CD4-positive, alpha-beta memory T cell (primary cell): Measurements from ENCODE around the gene RTBDN. TPM values are rescaled to one million over a fixed set of nuclear protein-coding genes. Genes with fewer than 3 reads are reported as not detected.
"Not testable (repeated sequence)": the region's sequence is repeated elsewhere in the genome, so short reads cannot be mapped to it uniquely, and the experiment has no call there.

Experiments
- CTCF ChIA-PET: fragments of 350-600 bp; sonication (Branson Sonifier 250); formaldehyde crosslinking; loops from one replicate; lab custom pipeline; 2021; ENCODE audit warnings: inconsistent platforms; ENCODE audit not compliant: partially characterized antibody; lab: Charles Lee
- POLR2A ChIA-PET: fragments of 350-600 bp; sonication (Branson Sonifier 250); formaldehyde crosslinking; loops from one replicate; lab custom pipeline; 2021; ENCODE audit not compliant: partially characterized antibody; lab: Charles Lee
- DNase-seq, 5 donors: peaks; one replicate each; pipeline versions ENCODE4 v3.0.0 to v3.0.0-alpha.2; 2020 to 2022; ENCODE audit warnings: mixed read lengths in 1 of 5
- H3K27ac ChIP-seq: one replicate; pipeline ENCODE4 v1.7.0; 2013; ENCODE audit warnings: low read depth, low read length
- H3K27me3 ChIP-seq: 2 replicates; pipeline ENCODE4 v1.7.0; 2013; ENCODE audit warnings: mild to moderate bottlenecking, low read length, moderate library complexity; ENCODE audit not compliant: insufficient read depth
- H3K36me3 ChIP-seq: 2 replicates; pipeline ENCODE4 v1.7.0; 2013; ENCODE audit warnings: mild to moderate bottlenecking, low read length, moderate library complexity; ENCODE audit not compliant: insufficient read depth
- H3K4me1 ChIP-seq: 2 replicates; pipeline ENCODE4 v1.7.0; 2013; ENCODE audit warnings: mild to moderate bottlenecking, low read length, moderate library complexity; ENCODE audit not compliant: insufficient read depth
- H3K4me3 ChIP-seq, 2 donors: one replicate each; pipeline ENCODE4 v1.7.0; 2013; ENCODE audit warnings: low read length in 2 of 2, mild to moderate bottlenecking in 1 of 2
- H3K9me3 ChIP-seq, 2 donors: one replicate each; pipeline ENCODE4 v1.7.0; 2013; ENCODE audit warnings: low read length in 2 of 2, control low read depth in 1 of 2; ENCODE audit not compliant: control insufficient read depth in 1 of 2
- H3K27ac Mint-ChIP-seq, 7 donors: one replicate each; pipeline ENCODE4 v1.8.0; 2020 to 2021; ENCODE audit warnings: mixed read lengths in 7 of 7, mild to moderate bottlenecking in 6 of 7, inconsistent platforms in 3 of 7, moderate library complexity in 3 of 7
- H3K27me3 Mint-ChIP-seq, 2 donors: one replicate each; pipeline ENCODE4 v1.8.0; 2020 to 2021; ENCODE audit warnings: mixed read lengths in 2 of 2
- H3K36me3 Mint-ChIP-seq, 2 donors: one replicate each; pipeline ENCODE4 v1.8.0; 2020 to 2021; ENCODE audit warnings: mixed read lengths in 2 of 2, inconsistent platforms in 1 of 2, mild to moderate bottlenecking in 1 of 2
- H3K4me1 Mint-ChIP-seq, 4 donors: one replicate each; pipeline ENCODE4 v1.8.0; 2020 to 2021; ENCODE audit warnings: mixed read lengths in 4 of 4, mild to moderate bottlenecking in 1 of 4
- H3K4me3 Mint-ChIP-seq, 8 donors: one replicate each; pipeline ENCODE4 v1.8.0; 2020 to 2021; ENCODE audit warnings: mixed read lengths in 8 of 8, mild to moderate bottlenecking in 7 of 8, moderate library complexity in 6 of 8, inconsistent platforms in 3 of 8
- H3K9me3 Mint-ChIP-seq, 8 donors: one replicate each; pipeline ENCODE4 v1.8.0; 2020 to 2021; ENCODE audit warnings: mixed read lengths in 8 of 8, mild to moderate bottlenecking in 5 of 8, inconsistent platforms in 3 of 8, moderate library complexity in 1 of 8
- intact Hi-C: fragments of 100-400 bp; cut with micrococcal nuclease; formaldehyde crosslinking; loops from one replicate; pipeline ENCODE4 v1.15.1; 2023
- polyA plus RNA-seq, 2 donors: library from polyadenylated mRNA; unstranded; fragments of 300-500 nt; fragmentation: Illumina TruSeq; gene quantifications; one replicate each; pipeline ENCODE4 v1.2.3, GENCODE V29; 2021
- total RNA-seq, 2 experiments: library from RNA; stranded (reverse); gene quantifications; one replicate each; pipeline ENCODE4 v1.2.3, GENCODE V29; 2021

Gene RTBDN
- total and polyA plus RNA-seq, 4 experiments from 2014 or later = not detected

DNA sequence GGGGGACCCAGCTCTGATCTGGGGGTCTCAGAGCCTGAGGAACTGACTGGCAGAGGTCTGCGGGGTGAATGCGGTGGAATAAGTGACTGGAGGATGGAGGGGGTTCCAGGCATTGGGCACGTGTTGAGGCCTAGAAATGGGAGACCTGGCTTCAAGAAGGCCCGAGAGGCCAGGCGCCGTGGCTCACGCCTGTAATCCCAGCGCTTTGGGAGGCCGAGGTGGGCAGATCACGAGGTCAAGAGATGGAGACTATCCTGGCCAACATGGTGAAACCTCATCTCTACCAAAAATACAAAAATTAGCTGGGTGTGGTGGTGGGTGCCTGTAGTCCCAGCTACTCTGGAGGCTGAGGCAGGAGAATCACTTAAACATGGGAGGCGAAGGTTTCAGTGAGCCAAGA is 16.6 kb downstream of the RTBDN start:
- intact Hi-C loops, H3K9me3 Mint-ChIP-seq, H3K4me3 ChIP-seq, DNase-seq, H3K9me3 ChIP-seq, H3K4me1 ChIP-seq, H3K4me1 Mint-ChIP-seq, H3K27me3 ChIP-seq, H3K27me3 Mint-ChIP-seq, H3K27ac ChIP-seq, H3K4me3 Mint-ChIP-seq, POLR2A ChIA-PET, H3K36me3 ChIP-seq: not testable (repeated sequence)
- CTCF ChIA-PET = interaction anchor here (1.3 to 1.8 kb wide), 3 partner anchors 22 to 60 kb away, joined by 3 to 6 read pairs (median 4); no protein-coding TSS in a partner anchor
- H3K27ac Mint-ChIP-seq = peak overlapping the region in 2 of 7 donors; percentile 56 to 82
- peaks cover 7 to 14% of the 10 kb centered on the region in 2 donors for H3K36me3 Mint-ChIP-seq

- H3K27me3 Mint-ChIP-seq, H3K4me1 Mint-ChIP-seq, intact Hi-C loops, H3K36me3 ChIP-seq, DNase-seq, H3K9me3 Mint-ChIP-seq, H3K27ac Mint-ChIP-seq, H3K27ac ChIP-seq, H3K4me3 Mint-ChIP-seq, H3K9me3 ChIP-seq, H3K27me3 ChIP-seq, H3K4me1 ChIP-seq, POLR2A ChIA-PET, H3K4me3 ChIP-seq: not testable (repeated sequence)
- peaks cover 7 to 14% of the 10 kb centered on the region in 2 donors for H3K36me3 Mint-ChIP-seq
- CTCF ChIA-PET = interaction anchor here (1.3 kb wide), 1 partner anchor 31 kb away, joined by 3 read pairs; no protein-coding TSS in a partner anchor
Measured at GRCh38 chr19:12817188-12817587, 17.2 kb downstream of the RTBDN start.

DNA sequence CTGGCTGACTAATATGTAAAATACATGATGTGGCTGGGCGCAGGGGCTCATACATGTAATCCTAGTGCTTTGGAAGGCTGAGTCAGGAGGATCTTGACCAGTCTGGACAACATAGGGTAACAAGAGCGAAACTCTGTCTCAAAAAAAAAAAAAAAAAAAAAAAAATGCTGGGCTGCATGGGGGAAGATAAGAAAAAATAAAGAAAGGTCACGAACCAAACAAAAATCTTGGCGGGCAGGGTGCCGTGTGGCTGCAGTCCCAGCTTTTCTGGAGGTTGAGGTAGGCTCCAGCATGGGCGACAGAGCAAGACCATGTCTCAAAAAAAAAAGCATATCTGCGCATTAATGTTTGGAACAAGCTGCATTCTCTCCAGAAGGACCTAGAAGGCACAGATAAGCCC is 19.3 kb downstream of the RTBDN start:
- H3K9me3 ChIP-seq = no peaks in the 10 kb centered on the region
- no peak overlapping the region for H3K4me3 ChIP-seq
- Mint-ChIP-seq H3K27me3 (no peaks in the 10 kb centered on the region), H3K4me1 (no peaks in the 10 kb centered on the region), H3K36me3 (peaks cover 7 to 9% of the 10 kb centered on the region in 2 donors), H3K9me3 (no peaks in the 10 kb centered on the region), H3K27ac (no peak overlapping the region), H3K4me3 (no peak overlapping the region)
- intact Hi-C loops = no loop called here
- H3K27ac ChIP-seq = no peak overlapping the region
- no peaks in the 10 kb centered on the region for H3K27me3 ChIP-seq
- H3K36me3 ChIP-seq = no peaks in the 10 kb centered on the region
- POLR2A ChIA-PET = interaction anchor here (1.3 kb wide), 1 partner anchor 9 kb away, joined by 4 read pairs; the partner anchor contains the start of gene RNASEH2A
- H3K4me1 ChIP-seq = no peaks in the 10 kb centered on the region
- CTCF ChIA-PET = interaction anchor here (0.8 kb wide), 1 partner anchor 33 kb away, joined by 3 read pairs; no protein-coding TSS in a partner anchor
- no peak for DNase-seq

DNA sequence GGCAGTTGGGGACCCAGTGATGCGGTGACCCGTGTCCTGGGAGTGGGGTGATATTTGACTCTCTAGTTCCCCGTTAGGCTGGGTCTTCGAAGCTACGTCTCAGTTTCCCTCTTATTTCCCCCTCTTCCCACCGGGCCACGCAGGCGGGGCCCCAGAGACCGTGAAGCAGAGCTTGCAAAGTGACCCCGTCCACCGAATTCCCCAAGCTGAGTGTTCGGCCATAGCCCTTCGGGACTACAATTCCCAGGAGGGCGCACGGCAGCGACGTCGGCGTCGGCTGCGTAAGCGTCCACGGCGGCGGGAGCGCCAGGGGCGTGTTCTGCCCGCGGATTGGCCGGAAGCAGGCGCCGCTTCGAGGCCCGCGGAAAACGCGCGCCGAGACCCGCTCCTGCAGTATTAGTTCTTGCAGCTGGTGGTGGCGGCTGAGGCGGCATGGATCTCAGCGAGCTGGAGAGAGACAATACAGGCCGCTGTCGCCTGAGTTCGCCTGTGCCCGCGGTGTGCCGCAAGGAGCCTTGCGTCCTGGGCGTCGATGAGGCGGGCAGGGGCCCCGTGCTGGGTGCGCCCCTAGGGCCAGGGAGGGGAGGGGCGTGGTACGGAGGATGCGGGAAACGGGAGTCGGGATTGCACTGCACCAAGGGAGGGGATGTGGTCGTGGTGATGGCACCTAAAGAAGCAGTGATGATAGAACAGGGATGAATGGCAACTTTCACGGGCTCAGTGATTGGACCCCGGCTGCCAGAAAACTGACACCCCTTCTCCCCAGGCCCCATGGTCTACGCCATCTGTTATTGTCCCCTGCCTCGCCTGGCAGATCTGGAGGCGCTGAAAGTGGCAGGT is 27.9 kb downstream of the RTBDN start, which contains the start of gene RNASEH2A:
TSS of gene RNASEH2A (plus strand) at position 343 of the 840 bp plus-strand sequence. CDS start at position 433, 90 bp downstream.
- H3K27ac ChIP-seq = peak within 1 kb of the TSS; percentile 63
- peak within 1 kb of the TSS; percentile 53 to 84 for H3K4me3 ChIP-seq

GRCh38 chr19:12804051-12804450 is 30.3 kb downstream of the RTBDN start:
- CTCF ChIA-PET = interaction anchor here (17.4 kb wide), 1 partner anchor 33 kb away, joined by 906 read pairs; the partner anchor contains the start of gene HOOK2
- Mint-ChIP-seq H3K4me3 (no peak overlapping the region), H3K27me3 (no peaks in the 10 kb centered on the region), H3K9me3 (no peaks in the 10 kb centered on the region), H3K4me1 (peaks cover 20 to 52% (median 35%) of the 10 kb centered on the region in 4 donors), H3K27ac (no peak overlapping the region), H3K36me3 (peaks cover 0 to 19% of the 10 kb centered on the region in 2 donors)
- intact Hi-C loops = no loop called here
- Histone ChIP-seq H3K36me3 (peaks cover 11% of the 10 kb centered on the region), H3K27ac (no peak overlapping the region), H3K4me3 (no peak overlapping the region), H3K4me1 (peaks cover 37% of the 10 kb centered on the region), H3K27me3 (no peaks in the 10 kb centered on the region), H3K9me3 (no peaks in the 10 kb centered on the region)
- DNase-seq = no peak
- POLR2A ChIA-PET = interaction anchor here (5.6 to 20.0 kb wide), 2 partner anchors 11 to 28 kb away, joined by 68 to 1162 read pairs; partner anchors contain the start of genes HOOK2 and JUNB

More for the DNA sequence above, 27.9 kb downstream of the RTBDN start, which contains the start of gene RNASEH2A:
- intact Hi-C loops = no loop called here
- H3K4me3 Mint-ChIP-seq = peak within 1 kb of the TSS; percentile 75 to 98 (median 90)
- H3K9me3 Mint-ChIP-seq = no peaks in the 10 kb centered on the region
- POLR2A ChIA-PET = interaction anchor here (0.8 to 1.8 kb wide), 11 partner anchors 9 to 1425 kb away, joined by 3 to 26 read pairs (median 4); partner anchors contain the start of genes FBXW9, HOOK2, JUNB and TNPO2
- H3K36me3 Mint-ChIP-seq = peaks cover 0 to 8% of the 10 kb centered on the region in 2 donors
- no peaks in the 10 kb centered on the region for H3K9me3 ChIP-seq
- peak; percentile 82 to 86 (median 84) for DNase-seq
- peaks cover 24% of the 10 kb centered on the region for H3K4me1 ChIP-seq
- peak within 1 kb of the TSS; percentile 75 to 94 (median 89) for H3K27ac Mint-ChIP-seq
- no peaks in the 10 kb centered on the region for H3K27me3 Mint-ChIP-seq
- CTCF ChIA-PET = interaction anchor here (0.6 to 17.4 kb wide), 5 partner anchors 10 to 84 kb away, joined by 3 to 906 read pairs (median 8); partner anchors contain the start of genes GCDH and HOOK2
- H3K36me3 ChIP-seq = no peaks in the 10 kb centered on the region
- peaks cover 15 to 33% (median 22%) of the 10 kb centered on the region in 4 donors for H3K4me1 Mint-ChIP-seq
- H3K27me3 ChIP-seq = no peaks in the 10 kb centered on the region

DNA sequence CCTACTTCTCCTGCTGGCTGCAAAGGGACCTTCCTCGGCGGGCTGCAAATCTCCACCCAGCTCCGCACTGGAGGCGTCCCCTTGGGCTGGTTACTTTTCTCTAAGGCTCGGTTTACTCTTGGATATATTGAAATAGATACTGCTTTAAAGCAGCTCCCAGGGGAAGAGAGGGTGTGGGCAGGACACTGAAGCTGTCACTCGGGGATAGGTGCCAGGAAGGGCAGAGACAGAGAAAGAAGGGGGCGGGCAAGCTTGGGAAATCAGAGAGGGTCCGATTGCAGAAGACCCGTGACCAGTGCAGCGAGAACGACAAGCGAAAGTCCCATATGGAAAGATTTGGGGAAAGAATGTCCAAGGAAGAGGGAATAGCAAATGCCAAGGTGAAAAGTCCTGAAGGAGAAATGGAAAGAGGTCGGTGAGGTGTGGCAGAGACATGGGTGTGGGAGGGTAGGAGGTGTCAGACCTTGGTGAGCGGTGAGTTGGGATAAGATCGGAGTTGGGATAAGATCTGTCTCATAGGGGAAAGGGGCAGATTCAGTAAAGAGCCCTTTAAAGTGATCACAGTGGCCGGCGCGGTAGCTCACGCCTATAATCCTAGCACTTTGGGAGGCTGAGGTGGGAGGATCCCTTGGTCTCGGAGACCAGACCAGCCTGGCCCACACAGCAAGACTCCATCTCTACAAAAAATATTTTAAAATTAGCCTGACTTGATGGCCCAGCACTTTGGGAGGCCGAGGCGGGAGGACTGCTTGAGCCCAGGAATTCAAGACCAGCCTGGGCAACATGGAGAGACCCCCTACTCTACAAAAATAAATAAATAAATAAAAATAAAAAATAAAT is 31.9 kb downstream of the RTBDN start:
- Histone ChIP-seq H3K36me3 (peaks cover 11% of the 10 kb centered on the region), H3K4me1 (peaks cover 37% of the 10 kb centered on the region), H3K9me3 (no peaks in the 10 kb centered on the region), H3K27ac (peak overlapping the region; percentile 67), H3K4me3 (peak overlapping the region; percentile 57 to 65), H3K27me3 (no peaks in the 10 kb centered on the region)
- peak overlapping the region; percentile 77 to 92 (median 90) for H3K4me3 Mint-ChIP-seq
- CTCF ChIA-PET = interaction anchor here (0.8 to 17.4 kb wide), 7 partner anchors 10 to 125 kb away, joined by 3 to 906 read pairs (median 6); partner anchors contain the start of gene HOOK2
- no peak for DNase-seq
- H3K36me3 Mint-ChIP-seq = peaks cover 0 to 19% of the 10 kb centered on the region in 2 donors
- intact Hi-C loops = no loop called here
- peak overlapping the region; percentile 48 to 91 (median 78) for H3K27ac Mint-ChIP-seq
- no peaks in the 10 kb centered on the region for H3K9me3 Mint-ChIP-seq
- H3K27me3 Mint-ChIP-seq = no peaks in the 10 kb centered on the region
- H3K4me1 Mint-ChIP-seq = peaks cover 19 to 47% (median 33%) of the 10 kb centered on the region in 4 donors
- POLR2A ChIA-PET = interaction anchor here (1.6 to 20.0 kb wide), 6 partner anchors 10 to 121 kb away, joined by 3 to 1162 read pairs (median 8); partner anchors contain the start of genes DHPS, GET3, HOOK2 and JUNB
